Activated CD8-positive, alpha-beta T cell treated with anti-CD3 and anti-CD28 coated beads, Interleukin-2, amount 10 ng/mL, durations not matched to agents 7 days and 5 days (primary cell): ENCODE data around the gene JAKMIP1. TPM values are rescaled to one million over a fixed set of nuclear protein-coding genes. Genes with fewer than 3 reads are reported as not detected.

ENCODE experiments used
- ATAC-seq: fragments of 150-1000 bp; cut with Tn5 transposase; one replicate; pipeline ENCODE4 v1.10.0; 2021; ENCODE audit warnings: moderate library complexity
- CTCF ChIA-PET: fragments of 350-600 bp; sonication (Branson Sonifier 250); formaldehyde crosslinking; loops from one replicate; lab custom pipeline; 2021; ENCODE audit warnings: antibody characterized with exemption; lab: Charles Lee
- POLR2A ChIA-PET: fragments of 350-600 bp; sonication (Branson Sonifier 250); formaldehyde crosslinking; loops from one replicate; lab custom pipeline; 2021; ENCODE audit warnings: antibody characterized with exemption; lab: Charles Lee
- DNase-seq: peaks from one replicate; pipeline ENCODE4 v3.0.0-alpha.2; 2020
- H3K27ac Mint-ChIP-seq: one replicate; pipeline ENCODE4 v1.8.0; 2021; ENCODE audit warnings: mild to moderate bottlenecking, mixed read lengths
- H3K27me3 Mint-ChIP-seq: one replicate; pipeline ENCODE4 v1.8.0; 2021; ENCODE audit warnings: low read depth, mixed read lengths
- H3K36me3 Mint-ChIP-seq: one replicate; pipeline ENCODE4 v1.8.0; 2021; ENCODE audit warnings: low read depth, mixed read lengths
- H3K4me1 Mint-ChIP-seq: one replicate; pipeline ENCODE4 v1.8.0; 2021; ENCODE audit warnings: low read depth, mixed read lengths
- H3K4me3 Mint-ChIP-seq: one replicate; pipeline ENCODE4 v1.8.0; 2021; ENCODE audit warnings: mild to moderate bottlenecking, mixed read lengths
- H3K9me3 Mint-ChIP-seq: one replicate; pipeline ENCODE4 v1.8.0; 2022; ENCODE audit warnings: mixed read lengths; ENCODE audit not compliant: insufficient read depth
- total RNA-seq, 2 experiments: library from RNA; stranded (reverse); gene quantifications; one replicate each; pipeline ENCODE4 v1.2.3, GENCODE V29; 2021

The JAKMIP1 gene
- total RNA-seq, 2 experiments from 2014 or later, result 9.3 to 9.6 TPM

GRCh38 chr4:6095023-6095752, 105.2 kb downstream of the JAKMIP1 start:
- ATAC-seq (no peak), DNase-seq (no peak)
- peaks cover 25% of the 10 kb centered on the region for H3K4me1 Mint-ChIP-seq
- ChIA-PET POLR2A (no interaction called here), CTCF (interaction anchor here (1.0 kb wide), 1 partner anchor 232 kb away, joined by 4 read pairs; no protein-coding TSS in a partner anchor)
- peaks cover 2% of the 10 kb centered on the region for H3K36me3 Mint-ChIP-seq
- H3K27ac Mint-ChIP-seq, result no peak overlapping the region
- H3K4me3 Mint-ChIP-seq, result no peak overlapping the region
- peaks cover 8% of the 10 kb centered on the region for H3K9me3 Mint-ChIP-seq
- H3K27me3 Mint-ChIP-seq, result peaks cover 4% of the 10 kb centered on the region

GRCh38 chr4:6093671-6094070, 106.7 kb downstream of the JAKMIP1 start:
- Mint-ChIP-seq H3K36me3 (peaks cover 2% of the 10 kb centered on the region), H3K27ac (no peak overlapping the region), H3K27me3 (peaks cover 4% of the 10 kb centered on the region), H3K9me3 (peaks cover 8% of the 10 kb centered on the region), H3K4me1 (peaks cover 25% of the 10 kb centered on the region), H3K4me3 (no peak overlapping the region)
- ATAC-seq, result no peak
- no peak for DNase-seq
- ChIA-PET POLR2A (no interaction called here), CTCF (no interaction called here)

GRCh38 chr4:6092971-6093370, 107.4 kb downstream of the JAKMIP1 start:
- ATAC-seq, result no peak
- H3K27me3 Mint-ChIP-seq, result peaks cover 4% of the 10 kb centered on the region
- H3K36me3 Mint-ChIP-seq, result peaks cover 2% of the 10 kb centered on the region
- peaks cover 8% of the 10 kb centered on the region for H3K9me3 Mint-ChIP-seq
- no peak for DNase-seq
- ChIA-PET POLR2A (no interaction called here), CTCF (no interaction called here)
- no peak overlapping the region for H3K27ac Mint-ChIP-seq
- H3K4me3 Mint-ChIP-seq, result no peak overlapping the region
- H3K4me1 Mint-ChIP-seq, result peaks cover 25% of the 10 kb centered on the region

- no peak for DNase-seq
- Mint-ChIP-seq H3K9me3 (peaks cover 8% of the 10 kb centered on the region), H3K27me3 (peaks cover 4% of the 10 kb centered on the region), H3K4me3 (no peak overlapping the region), H3K4me1 (peaks cover 25% of the 10 kb centered on the region), H3K27ac (peak overlapping the region; percentile 26), H3K36me3 (peaks cover 2% of the 10 kb centered on the region)
- CTCF ChIA-PET, result no interaction called here
- peak; percentile 55 for ATAC-seq
- POLR2A ChIA-PET, result no interaction called here
These were observed 108.2 kb downstream of the JAKMIP1 start for GRCh38 chr4:6092131-6092530.

- DNase-seq (no peak), ATAC-seq (no peak)
- peaks cover 25% of the 10 kb centered on the region for H3K4me1 Mint-ChIP-seq
- ChIA-PET CTCF (interaction anchor here (1.0 kb wide), 1 partner anchor 100 kb away, joined by 3 read pairs; no protein-coding TSS in a partner anchor), POLR2A (no interaction called here)
- no peak overlapping the region for H3K27ac Mint-ChIP-seq
- H3K9me3 Mint-ChIP-seq, result peaks cover 8% of the 10 kb centered on the region
- no peak overlapping the region for H3K4me3 Mint-ChIP-seq
- H3K36me3 Mint-ChIP-seq, result peaks cover 2% of the 10 kb centered on the region
- peaks cover 4% of the 10 kb centered on the region for H3K27me3 Mint-ChIP-seq
These were observed 109.4 kb downstream of the JAKMIP1 start for GRCh38 chr4:6090931-6091330.

- Mint-ChIP-seq H3K9me3 (peaks cover 8% of the 10 kb centered on the region), H3K36me3 (peaks cover 2% of the 10 kb centered on the region), H3K4me3 (no peak overlapping the region), H3K27me3 (peaks cover 4% of the 10 kb centered on the region), H3K4me1 (peaks cover 25% of the 10 kb centered on the region), H3K27ac (no peak overlapping the region)
- ATAC-seq (no peak), DNase-seq (no peak)
- POLR2A ChIA-PET, result no interaction called here
- CTCF ChIA-PET, result no interaction called here
These were observed 111.4 kb downstream of the JAKMIP1 start for GRCh38 chr4:6088950-6089349.

GRCh38 chr4:6087669-6088341, 112.5 kb downstream of the JAKMIP1 start:
- no peak overlapping the region for H3K27ac Mint-ChIP-seq
- peaks cover under 1% of the 10 kb centered on the region for H3K36me3 Mint-ChIP-seq
- no peak overlapping the region for H3K4me3 Mint-ChIP-seq
- peaks cover 5% of the 10 kb centered on the region for H3K9me3 Mint-ChIP-seq
- H3K4me1 Mint-ChIP-seq, result peaks cover 20% of the 10 kb centered on the region
- DNase-seq (no peak), ATAC-seq (no peak)
- ChIA-PET POLR2A (no interaction called here), CTCF (interaction anchor here (0.9 kb wide), 2 partner anchors 90 to 163 kb away, joined by 3 read pairs; no protein-coding TSS in a partner anchor)
- peaks cover 4% of the 10 kb centered on the region for H3K27me3 Mint-ChIP-seq

- Mint-ChIP-seq H3K36me3 (peaks cover 3% of the 10 kb centered on the region), H3K9me3 (no peaks in the 10 kb centered on the region), H3K4me3 (no peak overlapping the region), H3K27me3 (peaks cover 4% of the 10 kb centered on the region), H3K4me1 (peaks cover 10% of the 10 kb centered on the region), H3K27ac (no peak overlapping the region)
- CTCF ChIA-PET, result interaction anchor here (0.9 kb wide), 1 partner anchor 89 kb away, joined by 3 read pairs; no protein-coding TSS in a partner anchor
- POLR2A ChIA-PET, result no interaction called here
- ATAC-seq (no peak), DNase-seq (no peak)
These were observed 113.5 kb downstream of the JAKMIP1 start for GRCh38 chr4:6086846-6087245.

GRCh38 chr4:6085691-6086628, 114.4 kb downstream of the JAKMIP1 start:
- peaks cover 4% of the 10 kb centered on the region for H3K27me3 Mint-ChIP-seq
- CTCF ChIA-PET, result no interaction called here
- H3K4me3 Mint-ChIP-seq, result no peak overlapping the region
- DNase-seq (no peak), ATAC-seq (no peak)
- no peak overlapping the region for H3K27ac Mint-ChIP-seq
- H3K4me1 Mint-ChIP-seq, result peaks cover 5% of the 10 kb centered on the region
- POLR2A ChIA-PET, result no interaction called here
- H3K9me3 Mint-ChIP-seq, result no peaks in the 10 kb centered on the region
- H3K36me3 Mint-ChIP-seq, result peaks cover 6% of the 10 kb centered on the region

GRCh38 chr4:6085028-6085690, 115.2 kb downstream of the JAKMIP1 start:
- Mint-ChIP-seq H3K36me3 (peaks cover 13% of the 10 kb centered on the region), H3K27ac (no peak overlapping the region), H3K9me3 (no peaks in the 10 kb centered on the region), H3K27me3 (no peaks in the 10 kb centered on the region), H3K4me1 (no peaks in the 10 kb centered on the region), H3K4me3 (no peak overlapping the region)
- CTCF ChIA-PET, result no interaction called here
- ATAC-seq, result no peak
- DNase-seq, result no peak
- POLR2A ChIA-PET, result no interaction called here

- H3K9me3 Mint-ChIP-seq, result no peaks in the 10 kb centered on the region
- H3K4me1 Mint-ChIP-seq, result no peaks in the 10 kb centered on the region
- H3K4me3 Mint-ChIP-seq, result no peak overlapping the region
- POLR2A ChIA-PET, result no interaction called here
- H3K36me3 Mint-ChIP-seq, result peaks cover 16% of the 10 kb centered on the region
- no peak overlapping the region for H3K27ac Mint-ChIP-seq
- no peaks in the 10 kb centered on the region for H3K27me3 Mint-ChIP-seq
- CTCF ChIA-PET, result no interaction called here
- DNase-seq, result no peak
- ATAC-seq, result no peak
These were observed 120.4 kb downstream of the JAKMIP1 start for GRCh38 chr4:6079965-6080364.
